Activated CD8-positive, alpha-beta memory T cell treated with anti-CD3 and anti-CD28 coated beads, Interleukin-2, amount 10 ng/mL, durations not matched to agents 7 days and 5 days (primary cell): ENCODE results near the gene COLEC12. TPM values are rescaled to one million over a fixed set of nuclear protein-coding genes. Genes with fewer than 3 reads are reported as not detected.

Source experiments
- ATAC-seq: fragments of 150-1000 bp; cut with Tn5 transposase; one replicate; pipeline ENCODE4 v1.10.0; 2021; ENCODE audit warnings: moderate library complexity
- CTCF ChIA-PET: fragments of 350-600 bp; sonication (Branson Sonifier 250); formaldehyde crosslinking; loops from one replicate; lab custom pipeline; 2021; ENCODE audit warnings: antibody characterized with exemption; lab: Charles Lee
- DNase-seq: peaks from one replicate; pipeline ENCODE4 v3.0.0-alpha.2; 2020
- H3K27ac Mint-ChIP-seq: one replicate; pipeline ENCODE4 v1.8.0; 2021; ENCODE audit warnings: mild to moderate bottlenecking, mixed read lengths
- H3K27me3 Mint-ChIP-seq: one replicate; pipeline ENCODE4 v1.8.0; 2021; ENCODE audit warnings: mixed read lengths
- H3K36me3 Mint-ChIP-seq: one replicate; pipeline ENCODE4 v1.8.0; 2021; ENCODE audit warnings: mild to moderate bottlenecking, mixed read lengths
- H3K4me1 Mint-ChIP-seq: one replicate; pipeline ENCODE4 v1.8.0; 2021; ENCODE audit warnings: mixed read lengths
- H3K4me3 Mint-ChIP-seq: one replicate; pipeline ENCODE4 v1.8.0; 2021; ENCODE audit warnings: mild to moderate bottlenecking, moderate library complexity, mixed read lengths
- H3K9me3 Mint-ChIP-seq: one replicate; pipeline ENCODE4 v1.8.0; 2022; ENCODE audit warnings: low read depth, mixed read lengths
- total RNA-seq, 2 experiments: library from RNA; stranded (reverse); gene quantifications; one replicate each; pipeline ENCODE4 v1.2.3, GENCODE V29; 2021

Gene COLEC12
- total RNA-seq, 2 experiments from 2014 or later = not detected

DNA sequence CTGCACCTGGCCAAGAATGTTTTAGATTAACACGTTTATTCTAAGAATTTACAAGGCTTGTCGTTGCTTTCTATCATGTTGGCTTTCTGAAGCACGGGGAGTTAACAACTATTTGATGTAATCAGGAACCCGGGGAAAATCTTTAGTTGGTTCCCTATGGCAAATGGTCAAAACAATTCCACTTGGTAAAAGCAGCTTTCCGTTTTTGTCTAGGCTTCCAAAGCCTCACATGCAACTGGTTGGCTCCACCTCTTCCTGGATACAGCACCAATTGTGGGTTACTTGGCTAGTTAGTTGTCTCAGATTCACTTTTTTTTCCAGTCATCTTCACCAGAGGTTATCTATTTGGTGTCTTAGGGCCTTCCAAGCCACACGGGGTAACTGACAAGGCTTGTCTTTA, 2.8 kb downstream of the COLEC12 start:
- Mint-ChIP-seq H3K4me3 (no peak overlapping the region), H3K27ac (no peak overlapping the region), H3K36me3 (no peaks in the 10 kb centered on the region), H3K27me3 (peaks cover 58% of the 10 kb centered on the region), H3K4me1 (peaks cover 9% of the 10 kb centered on the region), H3K9me3 (no peaks in the 10 kb centered on the region)
- CTCF ChIA-PET = interaction anchor here (2.3 kb wide), 1 partner anchor 10 kb away, joined by 5 read pairs; no protein-coding TSS in a partner anchor
- DNase-seq = no peak
- ATAC-seq = no peak

DNA sequence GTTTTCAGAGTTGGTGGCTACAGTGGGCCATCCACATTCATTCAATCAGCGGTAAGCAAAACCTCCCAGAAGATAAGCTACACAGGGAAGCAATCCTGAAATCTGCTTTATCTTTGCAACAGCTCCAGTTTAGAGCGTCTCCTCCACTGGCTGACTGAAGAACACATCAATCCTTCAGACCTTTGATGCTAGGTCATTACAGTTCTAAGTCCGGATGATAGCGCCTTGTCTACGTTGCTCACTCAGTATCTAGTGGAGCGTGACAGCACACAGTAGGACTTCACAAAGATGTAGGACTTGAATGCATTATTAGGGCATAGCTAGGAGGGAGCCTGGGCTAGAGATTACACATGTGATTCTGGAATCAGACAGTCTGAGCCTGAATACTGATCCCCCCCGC, 5.0 kb downstream of the COLEC12 start:
- peaks cover 49% of the 10 kb centered on the region for H3K27me3 Mint-ChIP-seq
- no peak overlapping the region for H3K27ac Mint-ChIP-seq
- no peaks in the 10 kb centered on the region for H3K9me3 Mint-ChIP-seq
- no peak overlapping the region for H3K4me3 Mint-ChIP-seq
- no peak for ATAC-seq
- CTCF ChIA-PET = interaction anchor here (1.1 to 2.3 kb wide), 3 partner anchors 12 to 22 kb away, joined by 3 to 5 read pairs (median 4); no protein-coding TSS in a partner anchor
- no peaks in the 10 kb centered on the region for H3K36me3 Mint-ChIP-seq
- H3K4me1 Mint-ChIP-seq = peaks cover 5% of the 10 kb centered on the region
- no peak for DNase-seq

DNA sequence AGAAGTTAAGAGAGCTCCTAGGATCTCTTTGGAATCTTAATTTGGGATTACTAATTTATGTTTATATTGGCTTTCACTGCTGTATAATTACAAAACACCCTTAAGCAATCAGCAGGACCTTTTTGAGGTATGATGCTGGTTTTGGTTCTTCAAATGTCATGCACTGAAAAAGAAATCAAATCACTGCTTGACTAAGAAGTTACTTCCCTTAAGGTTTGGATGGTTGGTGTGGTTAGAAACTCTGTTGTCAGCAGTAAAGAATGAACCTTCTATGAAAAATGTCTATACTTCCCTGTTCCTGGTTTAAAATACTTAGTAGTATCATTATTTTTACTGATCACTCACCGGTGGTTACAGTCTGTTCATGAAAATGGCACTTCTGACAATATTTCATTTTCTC, 5.5 kb downstream of the COLEC12 start:
- no peak overlapping the region for H3K4me3 Mint-ChIP-seq
- CTCF ChIA-PET = no interaction called here
- peaks cover 49% of the 10 kb centered on the region for H3K27me3 Mint-ChIP-seq
- ATAC-seq (no peak), DNase-seq (no peak)
- no peak overlapping the region for H3K27ac Mint-ChIP-seq
- H3K9me3 Mint-ChIP-seq = no peaks in the 10 kb centered on the region
- no peaks in the 10 kb centered on the region for H3K36me3 Mint-ChIP-seq
- H3K4me1 Mint-ChIP-seq = peaks cover 5% of the 10 kb centered on the region

DNA sequence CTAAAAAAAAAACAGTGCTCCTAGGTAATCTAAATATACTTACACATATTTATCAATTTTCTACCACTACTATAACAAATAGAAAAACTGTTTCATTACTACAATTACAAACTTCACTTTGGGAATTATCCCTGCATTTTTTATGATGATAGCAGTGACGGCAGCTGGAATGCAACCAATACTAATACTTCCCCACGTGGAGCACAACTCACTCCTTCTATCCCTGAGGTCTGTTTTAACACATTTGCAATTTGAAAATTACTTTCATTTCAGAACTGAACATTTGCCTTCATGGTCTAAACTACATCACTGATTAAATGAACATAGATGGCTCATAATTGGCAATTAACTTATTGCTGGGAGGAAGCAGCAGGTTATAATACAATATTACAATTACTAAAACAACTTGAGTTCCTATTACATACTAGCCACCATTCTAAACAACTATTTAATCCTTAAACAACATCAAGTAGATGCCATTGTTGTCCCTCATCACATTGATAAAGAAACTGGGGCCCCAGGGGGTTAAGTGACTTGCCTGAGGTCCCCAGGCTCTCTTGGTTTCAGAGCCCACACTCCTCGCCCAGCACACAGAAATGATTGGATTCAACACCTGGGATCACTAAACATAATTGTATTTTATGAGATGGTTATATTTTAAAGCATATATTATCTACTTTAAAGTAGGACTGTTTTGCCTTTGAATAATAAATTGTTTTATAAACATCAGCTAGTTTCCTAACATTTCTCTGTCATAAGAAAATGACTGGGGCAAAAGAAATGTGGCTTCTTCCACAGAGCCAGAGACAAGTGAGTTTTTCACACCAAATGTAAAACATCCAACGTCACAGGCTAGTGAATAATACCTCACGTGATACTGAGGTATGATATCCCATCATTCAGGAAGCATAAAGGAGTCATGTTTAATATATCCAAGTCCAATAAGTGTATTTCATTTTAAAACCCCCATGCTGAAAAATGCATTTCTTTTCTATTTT, 6.2 kb downstream of the COLEC12 start:
- Mint-ChIP-seq H3K27ac (no peak overlapping the region), H3K27me3 (peaks cover 46% of the 10 kb centered on the region)
- CTCF ChIA-PET = no interaction called here

DNA sequence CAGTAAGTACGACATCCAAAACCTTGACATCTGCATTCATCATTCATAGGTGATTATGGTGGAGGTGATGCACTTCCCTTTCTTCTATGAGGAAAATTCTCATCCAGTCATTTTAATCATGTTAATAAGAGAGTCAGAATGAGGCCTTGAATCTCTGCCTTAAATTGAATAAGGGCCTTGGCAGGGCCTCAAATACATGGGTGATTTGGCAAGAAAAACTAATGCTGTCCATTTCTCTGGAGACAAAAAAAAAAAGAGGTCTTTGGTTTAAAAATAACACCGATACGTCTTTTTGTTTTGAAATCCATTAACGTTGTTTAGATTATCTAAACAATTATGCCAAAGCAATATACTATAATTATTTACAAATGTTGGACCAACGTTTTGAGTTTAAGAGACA, 8.1 kb downstream of the COLEC12 start:
- Mint-ChIP-seq H3K9me3 (no peaks in the 10 kb centered on the region), H3K4me3 (no peak overlapping the region), H3K4me1 (no peaks in the 10 kb centered on the region), H3K27me3 (peaks cover 32% of the 10 kb centered on the region), H3K36me3 (no peaks in the 10 kb centered on the region), H3K27ac (no peak overlapping the region)
- DNase-seq (no peak), ATAC-seq (no peak)
- CTCF ChIA-PET = no interaction called here

More for the DNA sequence above, 6.2 kb downstream of the COLEC12 start:
- Mint-ChIP-seq H3K4me1 (no peaks in the 10 kb centered on the region), H3K9me3 (no peaks in the 10 kb centered on the region), H3K4me3 (no peak overlapping the region), H3K36me3 (no peaks in the 10 kb centered on the region)
- DNase-seq = no peak
- no peak for ATAC-seq

DNA sequence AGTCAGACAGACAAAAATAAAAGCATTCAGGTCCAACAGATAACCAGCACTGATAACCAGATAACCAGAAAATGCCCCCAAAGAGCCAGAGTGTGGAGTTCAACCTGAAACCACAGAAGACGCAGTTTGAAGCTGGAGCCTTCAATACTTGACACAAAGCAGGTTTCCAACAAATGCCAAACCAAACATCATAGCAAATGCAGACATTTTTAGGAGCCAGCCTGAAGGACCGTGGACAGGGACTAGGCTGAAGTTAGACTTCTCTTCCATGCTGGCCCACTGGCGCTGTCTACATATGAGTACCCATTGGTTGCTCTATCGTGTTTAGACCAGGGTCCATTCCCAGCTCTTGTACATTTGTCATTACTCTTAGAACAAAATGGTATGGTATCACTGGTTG, 9.9 kb downstream of the COLEC12 start:
- Mint-ChIP-seq H3K9me3 (peaks cover 3% of the 10 kb centered on the region), H3K36me3 (peaks cover 1% of the 10 kb centered on the region), H3K27me3 (peaks cover 32% of the 10 kb centered on the region), H3K4me3 (no peak overlapping the region), H3K4me1 (peaks cover under 1% of the 10 kb centered on the region), H3K27ac (no peak overlapping the region)
- CTCF ChIA-PET = no interaction called here
- DNase-seq (no peak), ATAC-seq (no peak)

DNA sequence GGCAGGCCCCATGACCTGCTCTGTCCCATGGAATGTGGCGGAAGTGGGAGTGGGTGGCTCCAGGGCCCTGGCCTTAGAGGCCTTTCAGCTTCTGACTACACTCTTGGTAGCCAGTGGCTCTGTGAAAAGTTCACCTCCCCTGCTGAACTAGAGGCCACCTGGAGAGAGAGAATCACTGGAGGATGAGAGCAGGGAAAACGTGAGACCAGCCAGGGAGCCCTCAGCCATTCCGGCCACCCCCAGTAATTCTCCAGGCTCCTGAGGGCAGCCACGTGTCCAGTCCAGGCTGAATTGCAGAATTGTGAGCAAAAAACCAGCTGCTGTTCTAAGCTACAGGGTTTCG, 10.5 kb downstream of the COLEC12 start:
- CTCF ChIA-PET = no interaction called here
- DNase-seq (no peak), ATAC-seq (no peak)
- H3K4me1 Mint-ChIP-seq = peaks cover 6% of the 10 kb centered on the region
- H3K36me3 Mint-ChIP-seq = peaks cover 1% of the 10 kb centered on the region
- peaks cover 3% of the 10 kb centered on the region for H3K9me3 Mint-ChIP-seq
- peaks cover 29% of the 10 kb centered on the region for H3K27me3 Mint-ChIP-seq
- no peak overlapping the region for H3K4me3 Mint-ChIP-seq
- no peak overlapping the region for H3K27ac Mint-ChIP-seq

DNA sequence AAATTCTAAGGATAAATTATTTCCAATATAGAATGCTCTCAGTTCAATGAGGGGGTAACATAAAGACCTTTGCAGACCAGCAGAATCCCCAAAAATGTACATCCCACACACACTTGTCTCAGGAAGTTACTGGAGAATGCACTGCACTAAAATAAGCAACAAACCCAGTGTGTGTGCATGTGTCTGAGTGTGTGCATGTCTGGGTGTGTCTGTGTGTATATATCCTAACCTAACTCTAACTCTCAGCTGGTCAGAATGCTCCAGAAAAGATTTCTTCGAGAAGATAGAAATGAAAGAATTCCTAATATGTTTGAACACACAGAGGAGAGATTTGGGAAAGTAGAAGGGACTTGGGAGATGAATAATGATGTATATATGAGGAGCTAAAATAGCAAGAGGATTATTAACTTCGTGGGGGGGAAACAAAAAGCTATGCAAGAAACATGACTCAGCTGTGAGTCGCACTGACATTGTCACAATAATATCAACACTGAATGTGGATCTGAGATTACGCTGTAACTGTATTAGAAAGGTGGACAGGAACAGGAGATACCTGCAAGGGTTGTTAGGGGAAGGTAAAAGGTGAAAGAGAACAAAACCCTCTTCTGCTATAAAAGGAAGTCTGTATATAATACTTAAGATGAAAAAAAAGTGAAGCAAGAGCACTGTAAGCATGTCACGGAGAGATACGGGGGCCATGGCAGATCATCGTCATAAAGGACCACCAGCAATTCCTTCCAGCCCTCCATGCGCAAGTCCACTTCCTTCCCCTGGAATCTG, 11.1 kb downstream of the COLEC12 start:
- Mint-ChIP-seq H3K36me3 (peaks cover 1% of the 10 kb centered on the region), H3K27ac (no peak overlapping the region), H3K4me3 (no peak overlapping the region), H3K9me3 (peaks cover 3% of the 10 kb centered on the region), H3K27me3 (peaks cover 29% of the 10 kb centered on the region), H3K4me1 (peaks cover 12% of the 10 kb centered on the region)
- no peak for DNase-seq
- CTCF ChIA-PET = no interaction called here
- no peak for ATAC-seq

DNA sequence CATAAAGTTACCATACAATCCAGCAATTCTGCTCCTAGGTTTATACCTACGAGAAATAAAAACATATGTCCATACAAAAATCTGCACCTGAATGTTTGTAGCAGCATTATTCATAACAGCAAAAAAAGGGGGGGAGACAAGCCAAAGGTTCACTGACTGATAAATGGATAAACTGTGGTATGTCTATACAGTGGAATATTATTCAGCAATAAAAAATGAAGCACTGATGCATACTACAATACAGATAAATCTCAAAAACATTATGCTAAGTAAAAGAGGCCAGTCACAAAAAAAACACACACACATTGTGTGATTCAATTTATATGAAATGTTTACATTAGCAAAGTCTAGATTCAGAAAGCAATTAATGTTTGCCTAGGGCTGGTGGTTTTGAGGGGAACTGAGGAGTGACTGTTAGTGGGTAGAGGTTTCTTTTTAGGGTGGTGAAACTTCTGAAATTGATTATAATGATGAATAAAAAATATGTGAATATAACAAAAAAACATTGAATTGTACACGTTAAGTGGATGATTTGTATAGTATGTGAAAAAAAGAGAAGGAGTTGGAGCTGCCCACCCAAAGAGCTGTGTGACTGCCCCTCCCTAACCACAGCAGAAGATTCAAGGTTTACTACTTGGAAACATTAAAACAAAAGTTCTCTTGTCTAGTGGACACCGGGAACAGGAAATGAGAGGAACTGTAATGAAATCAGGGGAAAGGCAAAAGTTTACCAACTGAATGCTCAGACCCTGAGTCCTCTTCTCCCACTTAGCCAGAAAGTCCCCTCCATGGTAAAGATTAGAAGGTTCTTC, 13.4 kb downstream of the COLEC12 start:
- Mint-ChIP-seq H3K4me3 (no peak overlapping the region), H3K36me3 (peaks cover 1% of the 10 kb centered on the region), H3K4me1 (peaks cover 13% of the 10 kb centered on the region), H3K27ac (no peak overlapping the region), H3K9me3 (peaks cover 3% of the 10 kb centered on the region), H3K27me3 (peaks cover 28% of the 10 kb centered on the region)
- CTCF ChIA-PET = no interaction called here
- ATAC-seq (no peak), DNase-seq (no peak)

DNA sequence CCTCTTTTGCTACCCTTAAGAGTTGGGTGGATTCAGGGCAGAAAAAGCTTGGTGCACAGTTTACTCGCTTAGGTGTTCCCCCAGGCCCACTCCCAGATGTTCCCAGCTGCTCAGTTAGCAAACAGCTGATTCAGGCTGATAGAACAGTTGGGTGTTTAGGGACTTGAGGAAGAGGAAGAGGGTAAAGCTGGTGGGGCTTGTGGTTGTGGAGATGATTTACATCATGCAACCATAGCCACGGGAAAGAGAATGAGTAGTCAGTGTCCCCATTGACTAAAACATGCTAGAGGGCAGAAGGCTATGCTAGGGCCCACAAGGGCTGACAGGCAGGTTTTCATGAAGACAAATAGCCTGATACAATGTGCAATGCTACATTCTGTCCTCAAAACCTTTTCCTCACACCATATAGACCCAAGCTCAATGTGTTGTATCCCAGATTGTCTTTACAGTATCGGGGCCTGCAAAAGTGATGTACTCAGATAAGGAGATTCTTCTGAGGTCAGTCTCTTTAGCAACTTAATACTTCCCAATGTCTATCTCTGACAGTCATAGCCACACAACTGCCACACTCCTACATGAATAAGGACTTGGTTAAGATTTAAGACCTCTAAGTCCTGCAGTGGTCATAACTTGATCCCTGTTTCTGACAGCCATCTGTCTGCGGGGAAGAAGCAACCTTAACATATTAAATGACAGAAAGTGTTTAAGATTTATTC, 15.6 kb downstream of the COLEC12 start:
- CTCF ChIA-PET = no interaction called here
- ATAC-seq (no peak), DNase-seq (no peak)
- Mint-ChIP-seq H3K36me3 (peaks cover 1% of the 10 kb centered on the region), H3K4me3 (no peak overlapping the region), H3K27me3 (peaks cover 36% of the 10 kb centered on the region), H3K4me1 (peaks cover 13% of the 10 kb centered on the region), H3K27ac (no peak overlapping the region), H3K9me3 (peaks cover 3% of the 10 kb centered on the region)

DNA sequence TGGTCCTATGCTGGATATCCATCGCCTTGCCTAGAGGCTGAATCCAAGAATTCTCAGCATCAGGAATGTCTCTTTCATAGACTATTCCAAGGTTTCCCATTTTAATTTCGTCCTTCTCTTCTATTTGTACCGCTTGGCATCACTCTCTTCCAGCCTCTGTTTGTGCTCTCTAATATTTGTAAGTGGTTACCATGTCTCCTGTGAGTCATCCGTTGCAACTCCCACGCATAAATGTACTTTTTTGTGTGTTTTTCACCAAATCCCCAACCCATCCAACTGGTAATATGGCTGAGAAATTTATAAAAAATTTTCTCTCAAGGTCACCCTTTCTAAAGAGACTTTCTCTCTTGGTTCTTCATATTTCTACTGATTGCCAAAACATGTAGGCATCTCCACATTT, 21.8 kb downstream of the COLEC12 start:
- Mint-ChIP-seq H3K9me3 (no peaks in the 10 kb centered on the region), H3K4me3 (no peak overlapping the region), H3K27me3 (peaks cover 31% of the 10 kb centered on the region), H3K27ac (no peak overlapping the region), H3K4me1 (no peaks in the 10 kb centered on the region), H3K36me3 (no peaks in the 10 kb centered on the region)
- CTCF ChIA-PET = no interaction called here
- no peak for DNase-seq
- ATAC-seq = no peak

DNA sequence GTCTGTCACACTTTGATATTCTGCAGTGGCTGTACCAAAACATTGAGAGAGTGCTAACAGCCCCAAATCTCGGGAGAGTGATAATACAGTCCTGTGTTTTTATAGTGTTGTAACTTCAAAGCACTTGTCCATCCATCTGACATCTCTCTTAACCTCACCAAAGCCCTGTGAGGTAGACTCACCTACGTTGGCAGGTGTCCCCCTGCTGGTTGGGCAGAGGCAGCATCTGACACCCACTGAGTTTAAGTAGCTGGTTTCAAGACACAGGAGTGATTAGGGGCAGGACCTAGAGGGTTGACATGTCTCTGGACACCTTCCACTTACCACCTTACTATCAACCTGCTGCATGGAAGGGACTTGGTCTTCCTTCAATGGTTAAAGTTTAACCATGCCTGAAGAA, 22.9 kb downstream of the COLEC12 start:
- Mint-ChIP-seq H3K27ac (no peak overlapping the region), H3K36me3 (no peaks in the 10 kb centered on the region), H3K9me3 (no peaks in the 10 kb centered on the region), H3K4me3 (no peak overlapping the region), H3K27me3 (peaks cover 28% of the 10 kb centered on the region), H3K4me1 (no peaks in the 10 kb centered on the region)
- CTCF ChIA-PET = no interaction called here
- no peak for ATAC-seq
- peak; percentile 48 for DNase-seq
